HG02840 (cell line): ENCODE measurements around the gene TMOD3.
A peak's percentile ranks its signal among the peaks of the same experiment; 100 is the strongest.
"Not testable (repeated sequence)": the region's sequence is repeated elsewhere in the genome, so short reads cannot be mapped to it uniquely, and the experiment has no call there.

Source experiments
- ATAC-seq: cut with Tn5 transposase; IDR thresholded peaks from one replicate; pipeline ENCODE4 v1.9.1; 2021; ENCODE audit warnings: mild to moderate bottlenecking, moderate library complexity, moderate number of reproducible peaks; ENCODE audit not compliant: unreplicated experiment, low FRiP score

The TMOD3 gene

DNA sequence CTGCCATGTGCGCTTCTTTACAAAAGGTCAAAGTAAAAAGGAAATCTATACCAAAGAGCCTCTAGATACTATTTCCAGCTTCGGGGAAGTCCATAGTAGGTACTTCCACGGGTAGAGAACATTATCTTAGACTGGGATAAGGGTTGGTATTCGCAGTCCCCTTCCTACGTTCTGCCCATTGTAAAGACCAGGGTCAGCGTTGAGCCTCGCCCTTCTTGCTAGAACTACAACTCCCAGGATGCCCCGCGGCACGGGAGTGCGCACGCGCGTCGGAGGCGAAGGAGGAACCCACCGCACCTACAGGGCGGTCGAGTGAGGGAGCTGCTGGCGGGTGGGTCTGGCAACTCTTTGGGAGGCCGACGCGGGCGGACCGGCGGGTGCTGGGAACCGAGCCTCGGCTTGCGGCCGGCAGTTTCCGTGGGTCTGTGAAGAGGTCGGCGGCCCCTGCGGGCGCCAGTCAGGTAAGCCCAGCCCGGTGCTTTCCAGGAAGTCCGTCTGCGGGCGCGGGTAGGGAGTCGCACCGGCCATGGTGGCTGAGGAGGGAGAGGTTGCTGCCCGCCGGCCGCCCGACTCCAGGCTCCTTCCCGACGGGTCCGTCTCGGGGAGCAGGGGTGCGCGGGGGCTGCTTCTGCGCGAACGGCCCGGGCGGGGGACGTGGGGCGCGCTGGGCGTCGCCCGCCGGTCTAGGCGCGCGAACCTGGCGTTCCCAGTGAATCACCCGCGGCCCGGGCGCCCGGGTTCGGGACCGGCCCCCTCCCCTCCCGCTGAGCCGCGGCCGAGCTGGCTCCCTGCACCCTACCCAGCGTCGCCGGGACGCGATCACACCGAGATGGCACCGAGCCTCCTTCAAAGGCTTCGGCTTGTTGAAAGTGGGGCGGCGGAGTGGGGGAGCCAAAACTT, at the start of gene TMOD3:
Gene TMOD3, plus strand, starts transcription at position 278 of the 900 bp plus-strand sequence. CDS start 33,232 bp downstream, outside the sequence.
- ATAC-seq, result peak; percentile 91

DNA sequence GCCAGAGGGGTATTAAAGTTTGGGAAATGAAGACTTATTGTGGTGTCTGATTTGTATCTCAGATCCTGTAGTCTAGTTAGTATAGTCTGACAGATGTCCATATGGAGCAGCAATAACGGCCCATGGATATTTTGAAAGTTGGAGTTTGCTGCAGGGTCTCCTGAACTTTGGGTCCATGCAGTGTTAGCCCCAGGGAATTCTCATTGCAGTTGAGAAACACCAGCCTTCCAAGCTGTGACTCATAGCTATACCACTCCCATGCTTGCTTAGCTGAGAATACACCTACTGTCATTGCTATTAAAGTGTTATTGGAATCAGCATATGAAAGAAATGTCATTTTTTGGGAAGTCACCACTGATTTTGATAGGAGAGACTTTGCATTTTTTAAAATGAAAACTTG, 48.8 kb upstream of the TMOD3 start:
- ATAC-seq, result no peak

DNA sequence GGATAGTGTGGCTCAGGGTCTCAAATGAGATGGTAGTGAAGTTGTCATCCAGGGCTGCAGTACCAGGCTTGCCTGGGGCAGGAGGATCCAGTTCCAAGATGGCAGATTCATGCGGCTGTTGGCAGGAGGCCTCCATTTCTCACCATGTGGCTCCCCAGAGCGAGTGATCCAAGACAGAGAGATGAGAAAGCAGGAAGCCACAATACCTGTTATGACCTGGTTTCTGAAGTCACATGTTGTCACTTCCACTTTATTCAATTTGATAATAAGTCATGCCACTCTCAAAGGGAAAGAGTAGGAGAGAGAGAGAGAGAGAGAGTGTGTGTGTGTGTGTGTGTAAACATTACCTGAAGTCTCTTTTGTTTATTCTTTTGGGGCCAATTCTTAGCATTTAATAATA, 47.9 kb upstream of the TMOD3 start:
- ATAC-seq, result no peak

DNA sequence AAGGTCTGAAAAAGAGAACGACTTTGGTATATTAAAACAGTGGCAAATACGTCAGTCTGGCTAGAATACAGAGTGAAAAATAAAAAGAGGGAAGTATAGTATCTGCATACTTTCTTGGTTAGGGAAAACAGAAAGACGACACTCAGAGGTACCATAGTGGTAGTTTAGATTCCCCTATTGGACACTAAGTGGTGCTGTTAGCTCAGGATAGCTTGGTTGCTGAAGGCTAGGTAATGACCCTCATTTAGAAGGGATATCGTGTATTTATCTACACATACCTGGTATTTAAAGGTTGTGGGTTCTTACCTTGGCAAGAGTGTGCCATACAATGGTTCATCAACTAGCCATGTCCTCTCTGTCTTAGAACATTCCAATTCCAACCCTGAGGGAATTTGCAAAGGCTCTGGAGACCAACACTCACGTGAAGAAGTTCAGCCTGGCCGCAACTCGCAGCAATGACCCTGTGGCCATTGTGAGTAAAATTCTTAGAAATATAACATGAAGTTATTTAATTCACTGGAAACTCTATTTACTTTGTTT, 47.0 kb upstream of the TMOD3 start:
- no peak for ATAC-seq

GRCh38 chr15:51783967-51784366, 45.5 kb upstream of the TMOD3 start:
- no peak for ATAC-seq

DNA sequence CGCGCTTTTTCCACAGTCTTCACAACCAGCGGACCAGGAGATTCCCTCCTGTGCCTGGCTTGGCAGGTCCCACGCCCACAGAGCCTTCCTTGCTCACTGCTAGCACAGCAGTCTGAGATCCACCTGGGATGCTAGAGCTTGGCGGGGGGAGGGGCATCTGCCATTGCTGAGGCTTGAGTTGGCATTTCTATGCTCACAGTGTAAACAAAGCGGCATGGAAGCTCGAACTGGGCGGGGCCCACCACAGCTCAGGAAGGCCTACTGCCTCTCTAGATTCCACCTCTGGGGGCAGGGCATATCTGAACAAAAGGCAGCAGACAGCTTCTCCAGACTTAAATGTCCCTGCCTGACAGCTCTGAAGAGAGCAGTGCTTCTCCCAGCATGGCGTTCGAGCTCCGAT, 42.3 kb upstream of the TMOD3 start:
- not testable (repeated sequence) for ATAC-seq

- not testable (repeated sequence) for ATAC-seq
These were observed 37.0 kb upstream of the TMOD3 start for GRCh38 chr15:51792474-51792873.

DNA sequence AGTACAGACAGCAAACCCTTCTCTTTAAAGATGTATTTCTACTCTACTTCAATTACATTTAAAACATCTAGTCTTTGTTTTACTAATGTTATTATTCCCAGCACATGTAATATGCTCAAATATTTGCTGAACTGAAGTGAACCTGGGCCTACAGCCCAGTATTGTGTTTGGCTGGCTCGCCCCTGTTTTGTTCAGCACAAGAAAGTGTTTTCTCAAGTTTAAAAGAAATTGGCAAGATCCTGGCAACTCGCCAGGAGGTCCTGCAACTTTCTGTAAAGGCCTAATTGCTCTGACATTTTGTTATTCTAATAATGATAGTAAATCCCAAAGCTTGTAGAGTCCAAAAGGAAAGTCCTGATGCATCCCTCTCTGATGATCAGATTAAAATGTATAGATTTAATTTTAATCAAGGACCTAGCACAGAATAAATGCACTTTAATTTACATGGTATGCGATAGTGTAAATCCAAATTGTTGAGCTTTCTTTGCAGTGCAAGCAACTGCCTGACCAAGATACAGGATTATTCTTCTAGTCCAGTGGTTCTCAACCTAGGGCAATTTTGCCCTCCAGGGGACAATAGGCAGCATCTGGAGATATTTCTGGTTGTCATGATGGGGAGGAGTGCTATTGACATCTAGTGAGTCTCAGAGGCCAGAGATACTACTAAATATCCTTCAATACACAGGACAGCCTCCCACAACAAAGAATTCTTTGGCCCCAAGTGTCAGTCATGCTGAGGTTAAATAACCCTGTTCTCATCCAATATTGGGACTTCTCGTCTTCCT, 35.7 kb upstream of the TMOD3 start:
- no peak for ATAC-seq

DNA sequence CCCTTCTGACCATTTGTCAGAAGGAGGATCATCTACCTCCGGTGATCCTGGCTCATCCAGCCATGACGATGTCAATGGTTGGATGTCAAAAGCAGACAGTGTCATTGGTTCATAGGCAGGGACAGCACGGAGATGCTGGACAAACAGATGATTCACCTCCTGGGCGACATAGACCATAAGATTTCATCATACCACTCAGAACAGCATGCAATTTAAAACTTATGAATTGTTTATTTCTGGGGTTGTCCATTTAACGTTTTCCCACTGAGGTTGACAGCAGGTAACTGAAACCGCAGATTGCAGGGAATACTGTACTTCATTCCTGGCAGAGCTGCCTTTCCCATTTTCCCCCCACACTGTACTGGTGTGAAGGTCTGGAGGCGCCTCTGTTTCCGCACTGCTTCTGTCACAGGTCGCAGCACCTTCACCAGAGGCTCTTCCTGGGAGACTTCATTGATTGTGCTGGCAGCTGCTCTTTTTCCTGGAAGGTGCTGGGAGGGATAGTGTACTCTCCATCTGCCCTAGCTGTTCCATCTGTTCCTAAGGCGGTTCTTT, 32.5 kb upstream of the TMOD3 start:
- no peak for ATAC-seq

DNA sequence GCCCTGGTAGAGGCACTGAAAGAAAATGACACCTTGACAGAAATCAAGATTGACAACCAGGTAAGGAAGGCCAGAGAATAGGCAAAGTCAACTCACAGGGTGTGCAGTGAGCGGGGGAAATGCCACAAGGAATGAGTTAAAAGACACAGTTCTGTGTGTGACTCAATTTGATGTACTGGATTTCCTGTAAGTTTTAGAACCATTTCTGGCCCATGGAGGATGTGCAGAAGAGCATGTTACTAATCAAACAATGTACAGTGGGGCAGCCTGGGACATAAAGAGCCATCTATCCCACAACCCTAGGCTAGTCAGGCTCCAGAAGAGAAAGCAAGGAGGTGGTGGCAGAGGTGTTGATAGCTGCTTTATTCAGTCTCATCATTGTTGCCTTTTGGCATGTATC, 31.2 kb upstream of the TMOD3 start:
- no peak for ATAC-seq

- no peak for ATAC-seq
These were observed 29.9 kb upstream of the TMOD3 start for GRCh38 chr15:51799282-51800252.

DNA sequence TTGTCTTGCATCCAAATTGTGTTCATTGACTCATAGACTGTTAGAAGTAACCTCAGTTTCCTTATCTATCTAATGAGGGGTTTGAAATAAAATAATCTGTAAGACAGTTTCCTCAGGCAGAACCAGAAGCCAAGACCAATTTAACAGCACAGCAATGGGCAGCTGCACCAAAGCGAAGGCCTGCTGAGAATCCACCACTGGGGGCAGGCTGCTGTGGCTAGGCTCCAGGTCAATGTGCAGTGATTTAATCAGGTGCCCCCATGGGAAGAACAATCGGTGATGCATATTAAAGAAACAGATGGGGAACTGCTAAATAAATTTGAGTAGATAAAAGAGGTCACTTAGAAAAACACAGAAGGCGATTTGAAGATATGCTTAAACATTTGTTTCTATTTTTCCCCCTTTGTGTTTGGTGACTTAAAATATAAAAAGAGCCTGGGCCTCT, 28.0 kb upstream of the TMOD3 start:
- ATAC-seq, result no peak

GRCh38 chr15:51802593-51802992, 26.9 kb upstream of the TMOD3 start:
- no peak for ATAC-seq

GRCh38 chr15:51803965-51804364, 25.5 kb upstream of the TMOD3 start:
- ATAC-seq, result no peak

DNA sequence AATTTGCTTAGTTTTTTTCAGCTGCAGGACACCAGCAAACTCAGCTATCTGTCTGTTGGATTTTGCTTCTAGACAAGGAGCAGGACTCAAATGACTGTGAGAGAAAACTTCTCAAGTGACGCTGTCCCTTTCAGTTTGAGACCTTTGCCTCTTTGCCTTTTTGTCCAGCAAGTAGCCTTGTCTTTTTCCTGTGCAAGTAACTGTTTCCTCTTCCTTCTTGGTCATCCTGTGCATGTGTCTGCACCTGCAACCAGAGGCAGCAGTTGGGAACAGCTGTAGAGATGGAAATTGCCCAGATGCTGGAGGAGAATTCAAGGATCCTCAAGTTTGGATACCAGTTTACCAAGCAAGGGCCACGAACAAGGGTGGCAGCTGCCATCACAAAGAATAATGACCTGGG, 23.3 kb upstream of the TMOD3 start:
- ATAC-seq, result no peak

GRCh38 chr15:51809457-51809856, 20.0 kb upstream of the TMOD3 start:
- no peak for ATAC-seq

GRCh38 chr15:51812598-51812997, 16.9 kb upstream of the TMOD3 start:
- ATAC-seq, result no peak

- ATAC-seq, result no peak
These were observed 14.8 kb upstream of the TMOD3 start for GRCh38 chr15:51814606-51815005.

DNA sequence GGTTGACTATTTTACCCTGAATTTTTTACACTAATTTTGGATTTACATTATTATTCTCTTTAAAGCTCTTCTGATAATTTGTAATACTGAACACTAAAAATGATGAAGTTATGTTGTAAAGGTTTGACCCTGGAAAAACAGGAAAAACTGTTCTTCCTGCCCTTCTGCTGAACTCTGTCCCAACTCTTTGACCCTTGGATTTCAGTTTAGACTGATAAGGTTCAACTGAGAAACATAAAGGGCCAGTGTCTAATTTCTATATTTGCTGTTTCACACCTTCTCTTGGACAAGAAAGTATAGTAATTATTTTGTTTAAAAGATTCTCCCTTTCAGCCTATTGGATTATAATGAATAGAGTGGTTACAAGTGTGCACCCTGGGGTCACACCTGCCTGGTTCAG, 12.8 kb upstream of the TMOD3 start:
- no peak for ATAC-seq

DNA sequence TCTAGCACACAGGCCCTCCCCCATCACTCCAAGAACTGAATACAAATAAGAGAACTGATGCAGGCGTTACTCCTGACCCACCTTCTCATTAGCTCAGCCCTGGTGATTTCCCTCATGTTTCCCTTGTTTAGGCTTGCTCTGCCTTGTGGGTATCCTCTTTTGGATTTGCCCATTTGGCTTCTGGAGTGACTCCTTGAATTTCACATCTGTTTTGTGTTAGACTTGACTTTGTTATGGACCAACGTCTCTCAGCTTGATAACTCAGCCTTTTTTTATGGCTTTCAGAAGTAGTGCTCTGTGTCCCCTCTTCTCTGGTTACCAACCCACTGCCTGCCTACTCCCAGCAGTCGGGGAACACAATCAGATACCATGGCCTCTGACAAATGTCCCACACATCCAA, 11.3 kb upstream of the TMOD3 start:
- ATAC-seq, result no peak
